Measurements from ENCODE around the gene CBX5. TPM values are rescaled to one million over a fixed set of nuclear protein-coding genes. Genes with fewer than 3 reads are reported as not detected.

Gene CBX5
- total and polyA plus RNA-seq, 10 of the 15 experiments (the other 5 are each of a cell fraction or from before 2014, with no cell fraction given), result 46.7 to 138 (median 74.6) TPM

GRCh38 chr12:54206791-54207190 lies 73.1 kb downstream of the CBX5 start:
- POLR2A ChIA-PET, result interaction anchor here (0.7 to 1.3 kb wide), 3 partner anchors 14 to 301 kb away, joined by 3 to 4 read pairs (median 4); no protein-coding TSS in a partner anchor
- intact Hi-C loops (cut with micrococcal nuclease; ENCODE audit: unreplicated experiment), result loop anchor here (10.0 kb wide), 1 partner anchor 452 kb away; the partner anchor contains the start of gene CISTR
- 0% methylated on average over 1 of the region's 1 CpG for WGBS (ENCODE audit: insufficient coverage, insufficient replicate concordance, low lambda C conversion rate, missing lambda C conversion rate)

More at GRCh38 chr12:54206791-54207190, 73.1 kb downstream of the CBX5 start:
- Histone ChIP-seq H3K9ac (ENCODE audit: control insufficient read depth, insufficient read depth, low read length) (no peak overlapping the region), H3K79me2 (ENCODE audit: control insufficient read depth, insufficient read depth, low read length) (no peaks in the 10 kb centered on the region), H3K36me3 (ENCODE audit: control insufficient read depth in 2 of 2, insufficient read depth in 2 of 2, low read length in 1 of 2) (no peaks in the 10 kb centered on the region), H3K27ac (ENCODE audit: control insufficient read depth, insufficient read depth) (no peak overlapping the region), H3K4me3 (no peak overlapping the region), H4K20me1 (ENCODE audit: control insufficient read depth, insufficient read depth) (no peaks in the 10 kb centered on the region), H3K27me3 (replicated peaks in 1 of 2; ENCODE audit: control insufficient read depth in 2 of 2, insufficient read depth in 2 of 2, low read length in 1 of 2) (peaks cover 0 to 2% of the 10 kb centered on the region in 2 experiments; a peak in 3 of 4 replicates), H2AFZ (ENCODE audit: control insufficient read depth, low read depth, low read length) (no peak overlapping the region), H3K9me3 (replicated peaks; ENCODE audit: control insufficient read depth, insufficient read depth, low read length) (no peaks in the 10 kb centered on the region), H3K4me1 (ENCODE audit: control insufficient read depth, insufficient read depth, low read length) (no peaks in the 10 kb centered on the region), H3K4me2 (ENCODE audit: control insufficient read depth, insufficient read depth) (no peak overlapping the region)
- FAIRE-seq (no peak), ATAC-seq (no peak), DNase-seq (ENCODE audit: low read depth, low spot score) (no peak)
- SMC1A ChIA-PET (ENCODE audit: uncharacterized antibody, unreplicated experiment), result interaction anchor here (0.8 to 4.4 kb wide), 14 partner anchors 8 to 220 kb away, joined by 3 to 30 read pairs (median 8); partner anchors contain the start of genes HOXC10, HOXC4 and HOXC5
- RAD21 ChIA-PET (ENCODE audit: unreplicated experiment), result interaction anchor here (0.5 to 5.8 kb wide), 13 partner anchors 8 to 498 kb away, joined by 3 to 38 read pairs (median 6); partner anchors contain the start of genes HOXC10, HOXC5, HOXC8 and SMUG1
- CTCF ChIA-PET, result interaction anchor here (0.8 to 7.7 kb wide), 23 partner anchors 9 to 463 kb away, joined by 3 to 139 read pairs (median 7); partner anchors contain the start of genes HOXC10, HOXC4, HOXC5 and HOXC6
- no TSS peak for BruUV-seq (replicated peaks)
- TF ChIP-seq HSF1 (IDR thresholded peaks at IDR 0.05; ENCODE audit: low read depth, low read length) (no peak), CEBPZ (IDR thresholded peaks at IDR 0.05; ENCODE audit: low read depth, low read length) (no peak), SP1 (IDR thresholded peaks at IDR 0.05; ENCODE audit: low read depth, low read length) (no peak), IRF5 (IDR thresholded peaks at IDR 0.05; ENCODE audit: borderline replicate concordance) (no peak)
- in situ Hi-C loops (cut with MboI), result no loop called here

Measured in GM12878 (cell line).